Camera-type eye (tissue), 1 donor: ENCODE measurements around the gene C1GALT1C1L. TPM values are rescaled to one million over a fixed set of nuclear protein-coding genes. Genes with fewer than 3 reads are reported as not detected.

Source experiments
- total RNA-seq: library from RNA; depleted of rRNA; stranded (reverse); fragments of >200 nt; gene quantifications from one replicate; pipeline ENCODE4 v1.2.3, GENCODE V29; 2014

Gene C1GALT1C1L
- 1.3 TPM for total RNA-seq

GRCh38 chr2:43676322-43677050 is at the start of gene C1GALT1C1L:
Gene C1GALT1C1L, minus strand, starts transcription at chr2:43676429. Its CDS starts 107 bp downstream, at chr2:43676322.

GRCh38 chr2:43637030-43637803 is 39.0 kb downstream of the C1GALT1C1L start, which contains the start of gene PLEKHH2:
Gene PLEKHH2, plus strand, starts transcription at chr2:43637260. Its CDS starts 7,414 bp downstream, at chr2:43644674.

Other genes starting within 250 kb of the C1GALT1C1L start
- gene THADA, start 80.4 kb downstream of the C1GALT1C1L start, total RNA-seq, result 65.4 TPM
- gene PLEKHH2, start 39.2 kb downstream of the C1GALT1C1L start, total RNA-seq, result 36.6 TPM
- 65.7 TPM for gene DYNC2LI1, start 97.6 kb upstream of the C1GALT1C1L start, total RNA-seq
- gene ABCG5, start 162.4 kb upstream of the C1GALT1C1L start, total RNA-seq, result 0.27 TPM
- gene ABCG8, start 162.5 kb upstream of the C1GALT1C1L start, total RNA-seq, result 0.27 TPM